HG02571 (cell line): ENCODE data around the gene YBX1.
"Not testable (repeated sequence)": the region's sequence is repeated elsewhere in the genome, so short reads cannot be mapped to it uniquely, and the experiment has no call there.

ENCODE experiments used
- ATAC-seq: cut with Tn5 transposase; IDR thresholded peaks from one replicate; pipeline ENCODE4 v1.9.1; 2021; ENCODE audit warnings: mild to moderate bottlenecking, moderate library complexity; ENCODE audit not compliant: unreplicated experiment

Gene YBX1

GRCh38 chr1:42746436-42747105 is 64.4 kb downstream of the YBX1 start:
- ATAC-seq = no peak

- no peak for ATAC-seq
Measured at GRCh38 chr1:42747125-42747524, 64.9 kb downstream of the YBX1 start.

GRCh38 chr1:42748021-42748420 is 65.8 kb downstream of the YBX1 start:
- no peak for ATAC-seq

GRCh38 chr1:42748461-42749410 is 66.5 kb downstream of the YBX1 start:
- no peak for ATAC-seq

GRCh38 chr1:42750041-42750440 is 67.8 kb downstream of the YBX1 start:
- ATAC-seq = no peak

GRCh38 chr1:42751511-42752070 is 69.4 kb downstream of the YBX1 start:
- ATAC-seq = not testable (repeated sequence)

GRCh38 chr1:42752284-42752683 is 70.1 kb downstream of the YBX1 start:
- no peak for ATAC-seq

GRCh38 chr1:42753070-42753469 is 70.9 kb downstream of the YBX1 start:
- no peak for ATAC-seq
